ENCODE results near the gene MAGEL2.

The MAGEL2 gene

DNA sequence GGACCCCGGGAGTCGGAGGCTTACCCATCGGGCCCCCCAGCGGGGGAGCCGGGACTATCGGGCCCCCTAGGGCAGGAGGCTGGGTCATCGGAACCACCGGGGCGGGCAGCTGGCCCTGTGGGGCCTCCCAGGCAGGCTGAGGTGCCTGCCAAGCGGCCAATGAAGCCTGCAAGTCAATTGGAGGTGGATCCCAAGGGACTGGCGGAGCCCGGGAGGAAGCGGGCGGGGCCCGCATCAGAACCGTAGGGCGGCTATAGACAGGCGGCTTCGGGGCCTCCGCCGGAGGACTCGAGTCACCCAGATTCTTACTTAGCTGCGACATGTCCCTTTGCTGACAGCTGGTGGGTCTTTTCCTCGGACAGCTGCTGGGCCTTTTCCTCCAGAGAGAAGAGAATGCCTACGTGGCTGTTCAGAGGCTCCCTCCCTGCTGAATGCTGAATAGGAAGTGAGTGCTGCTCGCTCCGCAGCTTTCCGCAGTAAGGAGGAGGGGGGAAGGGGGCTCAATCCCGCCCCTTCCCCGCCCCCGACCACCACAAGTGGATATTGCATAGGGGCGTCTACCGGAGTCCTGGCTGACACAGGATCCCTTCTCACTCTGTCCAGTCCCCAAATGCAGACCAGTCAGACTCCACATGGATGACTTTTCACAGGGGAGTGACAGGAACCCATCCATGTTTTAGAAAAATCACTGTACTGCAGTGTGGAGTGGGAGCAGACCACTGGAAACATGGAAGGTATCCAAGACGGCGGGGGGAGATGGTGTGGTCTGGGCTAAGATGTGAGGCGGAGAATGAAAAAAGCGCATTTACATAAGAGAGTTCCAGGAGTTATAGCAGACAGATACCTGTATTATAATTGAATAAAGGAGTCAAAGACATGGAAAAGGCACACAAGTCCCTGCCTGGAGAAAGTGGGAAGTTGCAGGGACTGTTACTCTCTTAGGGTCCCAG lies at the start of gene MAGEL2:
MAGEL2 (minus strand) TSS at position 447 of the 950 bp plus-strand sequence; CDS start at position 322, 125 bp downstream.
- no peak for DNase-seq (ENCODE audit: extremely low read depth, low read depth)
- no peak for TF ChIP-seq CTCF (IDR thresholded peaks at IDR 0.05; ENCODE audit: low read depth, low read length, missing control alignments)
- H3K4me3 ChIP-seq (replicated peaks; ENCODE audit: low read depth, low read length) = no peak within 1 kb of the TSS

- DNase-seq (ENCODE audit: extremely low read depth, low read depth) = no peak
- no peak overlapping the region for H3K4me3 ChIP-seq (replicated peaks; ENCODE audit: low read depth, low read length)
- TF ChIP-seq CTCF (IDR thresholded peaks at IDR 0.05; ENCODE audit: low read depth, low read length, missing control alignments) = no peak
Observed at GRCh38 chr15:23695282-23695681, 47.6 kb upstream of the MAGEL2 start.

DNA sequence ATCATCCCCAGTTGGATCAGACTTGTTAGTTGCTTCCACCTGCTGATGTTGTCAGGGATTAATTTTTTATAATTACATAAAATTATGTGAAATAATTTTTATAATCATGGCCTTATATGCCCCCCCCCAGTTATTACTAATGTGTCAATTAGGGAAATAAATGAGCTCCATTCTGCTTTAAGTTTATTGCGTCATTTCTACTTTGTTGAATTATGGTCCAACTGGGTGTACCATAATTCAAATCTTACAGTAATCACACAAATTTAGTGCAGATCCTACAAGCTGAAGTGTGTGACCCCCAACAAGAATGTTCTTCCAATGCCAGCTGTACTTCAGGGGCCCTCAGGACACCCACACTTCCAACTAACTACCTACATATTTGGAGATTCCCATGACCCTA lies 46.9 kb upstream of the MAGEL2 start:
- no peak for TF ChIP-seq CTCF (IDR thresholded peaks at IDR 0.05; ENCODE audit: low read depth, low read length, missing control alignments)
- no peak overlapping the region for H3K4me3 ChIP-seq (replicated peaks; ENCODE audit: low read depth, low read length)
- DNase-seq (ENCODE audit: extremely low read depth, low read depth) = no peak

GRCh38 chr15:23690450-23690852 lies 42.8 kb upstream of the MAGEL2 start:
- DNase-seq (ENCODE audit: extremely low read depth, low read depth) = no peak
- H3K4me3 ChIP-seq (replicated peaks; ENCODE audit: low read depth, low read length) = no peak overlapping the region
- no peak for TF ChIP-seq CTCF (IDR thresholded peaks at IDR 0.05; ENCODE audit: low read depth, low read length, missing control alignments)

DNA sequence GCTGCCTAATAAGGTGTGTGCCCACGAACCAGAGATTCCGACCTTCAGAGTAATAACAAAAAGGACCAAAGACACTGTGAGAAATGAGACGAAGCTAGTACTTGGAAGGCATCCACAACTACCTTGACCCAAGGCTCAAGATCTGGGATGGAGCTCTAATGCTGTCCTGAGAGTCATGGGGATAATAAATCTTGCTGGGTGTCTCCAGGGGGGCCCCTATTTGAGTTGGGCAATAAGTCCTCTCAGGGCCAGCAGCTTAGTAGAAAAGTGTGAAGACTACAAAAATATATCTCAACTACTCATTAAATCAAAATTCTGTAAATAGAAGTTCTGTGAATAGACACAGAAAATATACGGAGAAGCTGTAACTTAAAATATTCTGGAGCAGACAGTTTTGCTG lies 42.3 kb upstream of the MAGEL2 start:
- DNase-seq (ENCODE audit: extremely low read depth, low read depth) = no peak
- TF ChIP-seq CTCF (IDR thresholded peaks at IDR 0.05; ENCODE audit: low read depth, low read length, missing control alignments) = no peak
- H3K4me3 ChIP-seq (replicated peaks; ENCODE audit: low read depth, low read length) = no peak overlapping the region

- no peak for TF ChIP-seq CTCF (IDR thresholded peaks at IDR 0.05; ENCODE audit: low read depth, low read length, missing control alignments)
- no peak for DNase-seq (ENCODE audit: extremely low read depth, low read depth)
Observed at GRCh38 chr15:23687143-23687470, 39.4 kb upstream of the MAGEL2 start, which contains the start of gene NDN. TSS of gene NDN (minus strand) at chr15:23687305. CDS start at chr15:23687217, 88 bp downstream.

More at GRCh38 chr15:23687143-23687470, 39.4 kb upstream of the MAGEL2 start, which contains the start of gene NDN:
- peak within 1 kb of the TSS; percentile 43 for H3K4me3 ChIP-seq (replicated peaks; ENCODE audit: low read depth, low read length)

All from HFF-Myc (cell line).